Brain microvascular endothelial cell (primary cell): ENCODE data around the gene HNRNPDL.

Source experiments
- DNase-seq: peaks from one replicate; pipeline ENCODE4 v3.0.0-alpha.2; 2020
- H3K27ac ChIP-seq: fragments of 250-450 bp; sonication (Bioruptor Pico); 2 replicates; pipeline ENCODE4 v1.5.1; 2020; ENCODE audit warnings: mild to moderate bottlenecking, moderate library complexity
- H3K27me3 ChIP-seq: fragments of 250-450 bp; sonication (Bioruptor Pico); replicated peaks from 2 replicates; pipeline ENCODE4 v1.5.1; 2020; ENCODE audit warnings: mild to moderate bottlenecking
- H3K36me3 ChIP-seq: fragments of 250-450 bp; sonication (Bioruptor Pico); replicated peaks from 2 replicates; pipeline ENCODE4 v1.5.1; 2020; ENCODE audit warnings: mild to moderate bottlenecking
- H3K4me3 ChIP-seq: 2 replicates; pipeline ENCODE4 v1.5.1; 2011; ENCODE audit warnings: low read depth, mild to moderate bottlenecking, control low read depth, low read length, moderate library complexity
- CTCF ChIP-seq: IDR thresholded peaks from 2 replicates; pipeline ENCODE4 v1.5.1; 2011; ENCODE audit warnings: low read depth, mild to moderate bottlenecking, moderate library complexity, low read length, control low read depth, inconsistent platforms; ENCODE audit errors: missing control alignments
- in situ Hi-C: cut with HindIII; loops from 2 replicates; pipeline ENCODE4 v1.10.0; 2017; ENCODE audit warnings: low sequenced_read_pairs, low pct_ligation_motif_present

The HNRNPDL gene

DNA sequence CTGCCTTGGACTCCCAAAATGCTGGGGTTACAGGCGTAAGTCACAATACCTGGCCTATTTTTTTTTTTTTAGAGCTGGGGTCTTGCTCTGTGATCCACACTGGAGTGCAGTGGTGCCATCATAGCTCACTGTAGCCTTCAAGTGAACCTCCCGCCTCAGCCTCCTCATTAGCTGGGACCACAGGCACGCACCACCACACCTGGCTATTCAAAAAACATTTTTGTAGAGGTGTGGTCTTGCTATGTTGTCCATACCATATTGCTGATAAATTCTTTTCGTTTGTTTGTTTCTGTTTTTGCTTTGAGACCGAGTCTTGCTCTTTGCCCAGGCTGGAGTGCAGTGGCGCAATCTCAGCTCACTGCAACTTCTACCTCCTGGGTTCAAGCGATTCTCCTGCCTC is 21.8 kb upstream of the HNRNPDL start:
- no peak for TF ChIP-seq CTCF
- Histone ChIP-seq H3K27ac (no peak overlapping the region), H3K4me3 (no peak overlapping the region), H3K36me3 (peaks cover 14% of the 10 kb centered on the region), H3K27me3 (no peaks in the 10 kb centered on the region)
- DNase-seq, result no peak
- in situ Hi-C loops, result no loop called here

GRCh38 chr4:82450966-82451755 is 20.9 kb upstream of the HNRNPDL start:
- peaks cover 14% of the 10 kb centered on the region for H3K36me3 ChIP-seq
- in situ Hi-C loops, result no loop called here
- no peak for TF ChIP-seq CTCF
- H3K4me3 ChIP-seq, result no peak overlapping the region
- no peak for DNase-seq
- no peaks in the 10 kb centered on the region for H3K27me3 ChIP-seq
- H3K27ac ChIP-seq, result no peak overlapping the region

- no peak for DNase-seq
- Histone ChIP-seq H3K27ac (no peak overlapping the region), H3K27me3 (no peaks in the 10 kb centered on the region), H3K36me3 (peaks cover 14% of the 10 kb centered on the region), H3K4me3 (no peak overlapping the region)
- in situ Hi-C loops, result no loop called here
- no peak for TF ChIP-seq CTCF
Observed at GRCh38 chr4:82447886-82448285, 17.6 kb upstream of the HNRNPDL start.

DNA sequence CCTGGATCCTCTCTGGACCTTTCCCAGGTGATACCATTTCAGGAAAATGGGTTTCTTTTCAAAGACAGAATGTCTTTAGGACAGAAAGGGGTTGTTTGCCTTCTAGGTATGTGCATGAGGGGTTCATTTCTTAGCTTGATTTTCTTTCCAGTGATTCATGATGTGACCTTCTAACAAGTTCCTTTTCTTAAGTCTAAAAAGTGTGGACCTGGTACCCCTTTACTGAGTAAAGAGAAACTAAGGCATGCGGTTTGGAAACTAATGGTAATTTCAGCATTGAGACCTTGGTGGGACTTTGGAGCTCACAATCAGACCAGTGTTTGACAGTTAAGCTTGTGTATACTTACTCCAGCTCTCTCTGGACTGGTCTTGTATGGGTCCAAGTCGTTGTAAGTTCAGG is 8.8 kb upstream of the HNRNPDL start:
- H3K4me3 ChIP-seq, result no peak overlapping the region
- no peak for DNase-seq
- TF ChIP-seq CTCF, result no peak

GRCh38 chr4:82437285-82438005 is 7.2 kb upstream of the HNRNPDL start:
- no peak for DNase-seq
- Histone ChIP-seq H3K4me3 (no peak overlapping the region), H3K36me3 (no peaks in the 10 kb centered on the region), H3K27me3 (no peaks in the 10 kb centered on the region), H3K27ac (no peak overlapping the region)
- TF ChIP-seq CTCF, result no peak
- in situ Hi-C loops, result no loop called here

More for the DNA sequence above, 8.8 kb upstream of the HNRNPDL start:
- Histone ChIP-seq H3K27ac (no peak overlapping the region), H3K27me3 (no peaks in the 10 kb centered on the region), H3K36me3 (no peaks in the 10 kb centered on the region)
- in situ Hi-C loops, result no loop called here
